ENCODE measurements around the gene CCP110.
"Not testable (repeated sequence)": the region's sequence is repeated elsewhere in the genome, so short reads cannot be mapped to it uniquely, and the experiment has no call there.

CCP110 gene

DNA sequence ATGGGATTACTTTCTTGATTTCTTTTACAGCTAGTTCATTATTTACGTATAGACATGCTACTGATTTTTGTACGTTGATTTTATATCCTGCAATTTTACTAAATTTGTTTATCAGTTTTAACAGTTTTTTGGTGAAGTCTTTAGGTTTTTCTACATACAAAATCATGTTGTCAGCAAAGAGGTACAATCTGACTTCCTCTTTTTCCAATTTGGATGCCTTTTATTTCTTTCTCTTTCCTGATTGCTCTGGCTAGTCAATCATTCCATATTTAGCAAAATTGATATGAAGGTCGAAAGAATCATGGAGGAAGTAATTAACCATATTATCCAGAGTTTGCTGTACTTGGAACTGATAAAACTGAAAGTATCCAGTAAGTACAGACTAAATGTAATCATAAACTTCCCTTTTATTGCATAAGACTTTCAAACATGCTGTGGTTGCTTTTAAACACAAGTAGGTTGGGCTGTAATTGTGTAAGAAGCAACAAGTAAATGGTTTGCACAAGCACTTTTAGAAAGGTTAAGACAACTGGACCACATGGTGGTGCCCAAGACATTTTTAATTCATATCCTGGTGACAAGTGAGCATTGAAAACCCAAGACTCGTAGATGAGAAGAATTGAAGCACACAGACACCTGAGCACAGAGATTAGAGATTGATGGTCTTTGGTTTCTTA, 10.2 kb upstream of the CCP110 start:
- no peak for DNase-seq

DNA sequence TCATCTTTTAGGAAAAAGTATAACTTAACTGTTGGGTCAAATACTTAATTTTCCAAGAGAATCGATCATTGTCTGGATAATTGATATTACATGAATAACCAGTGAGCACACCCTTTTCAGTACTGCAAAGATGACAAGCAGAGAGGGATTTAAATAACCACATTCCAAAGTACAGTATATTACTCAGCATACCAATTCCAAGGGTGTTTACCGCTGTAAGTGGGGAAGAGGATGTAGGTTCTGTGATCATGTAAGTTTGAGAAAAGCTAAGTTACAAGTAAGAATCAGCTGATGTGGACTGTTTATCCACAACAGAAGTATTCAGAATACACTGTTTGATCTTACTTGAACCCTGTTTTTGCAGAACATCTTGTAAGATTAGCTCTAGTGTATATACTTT, 8.0 kb upstream of the CCP110 start:
- DNase-seq, result no peak

DNA sequence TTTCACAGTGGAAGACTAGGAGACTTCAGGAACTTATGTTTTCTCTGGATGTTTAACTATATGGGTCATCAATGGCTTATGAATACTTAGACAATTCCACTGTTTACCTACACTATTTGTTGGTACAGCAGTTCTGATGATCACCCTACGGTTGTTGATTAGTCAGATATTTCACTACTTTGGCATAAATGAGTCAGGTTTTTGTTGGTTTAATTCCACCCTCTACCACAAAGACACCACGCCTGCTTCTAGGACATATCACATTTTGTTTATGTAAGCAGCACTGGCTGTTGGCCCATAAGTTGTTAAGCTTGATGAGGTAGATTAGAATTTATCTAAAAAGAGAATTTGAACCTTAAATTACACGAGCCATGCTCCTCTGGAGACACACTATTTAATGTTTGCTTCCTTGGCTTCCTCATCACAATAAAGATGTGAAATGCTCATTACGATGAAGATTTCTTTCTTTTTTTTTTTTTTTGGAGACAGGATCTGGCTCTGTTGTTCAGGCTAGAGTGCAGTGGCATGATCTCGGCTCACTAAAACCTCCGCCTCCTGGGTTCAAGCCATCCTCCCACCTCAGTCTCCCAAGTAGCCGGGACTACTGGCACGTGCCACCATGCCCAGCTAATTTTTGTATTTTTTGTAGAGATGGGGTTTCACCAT, 6.2 kb upstream of the CCP110 start:
- no peak for DNase-seq

DNA sequence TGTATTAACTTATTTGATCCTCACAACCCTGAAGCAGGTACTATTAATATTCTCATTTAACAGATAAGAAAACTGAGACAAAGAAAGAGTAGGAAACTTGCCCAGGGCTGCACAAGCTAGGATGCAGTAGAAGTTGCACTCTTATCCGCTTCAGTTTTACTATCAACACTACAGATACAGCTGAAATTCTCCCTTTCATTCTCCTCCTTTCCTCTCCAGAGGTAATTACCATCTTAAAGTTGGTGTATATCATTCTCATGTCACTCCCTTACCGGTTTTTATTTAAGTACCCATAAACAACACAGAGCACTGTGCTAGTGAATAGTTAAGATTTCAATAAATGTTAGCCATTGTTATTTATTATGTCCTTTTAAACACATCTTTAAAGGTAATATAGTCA, 5.4 kb upstream of the CCP110 start:
- DNase-seq, result no peak

DNA sequence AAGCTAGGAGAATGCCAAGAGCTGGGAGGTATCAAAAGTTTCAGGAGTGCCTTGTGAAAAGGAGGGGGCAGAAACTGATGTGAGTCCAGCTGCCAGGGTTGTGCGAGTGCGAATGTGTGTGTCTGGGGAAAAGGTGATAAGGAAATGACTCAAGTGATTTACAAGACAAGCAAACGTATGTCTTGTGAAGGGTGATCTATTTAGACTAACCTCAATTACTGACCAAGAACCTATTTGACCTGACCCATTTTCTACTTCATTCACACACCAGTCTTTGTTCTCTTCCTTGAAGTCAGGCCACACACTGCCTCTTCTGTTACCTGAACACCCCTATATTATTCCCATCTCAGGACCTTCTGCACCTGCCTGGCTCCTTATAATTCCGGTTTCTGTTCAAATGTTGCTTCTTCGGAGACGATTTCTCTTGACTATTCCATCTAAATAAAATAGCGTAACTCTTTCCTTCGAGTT, 2.8 kb upstream of the CCP110 start:
- DNase-seq, result no peak

DNA sequence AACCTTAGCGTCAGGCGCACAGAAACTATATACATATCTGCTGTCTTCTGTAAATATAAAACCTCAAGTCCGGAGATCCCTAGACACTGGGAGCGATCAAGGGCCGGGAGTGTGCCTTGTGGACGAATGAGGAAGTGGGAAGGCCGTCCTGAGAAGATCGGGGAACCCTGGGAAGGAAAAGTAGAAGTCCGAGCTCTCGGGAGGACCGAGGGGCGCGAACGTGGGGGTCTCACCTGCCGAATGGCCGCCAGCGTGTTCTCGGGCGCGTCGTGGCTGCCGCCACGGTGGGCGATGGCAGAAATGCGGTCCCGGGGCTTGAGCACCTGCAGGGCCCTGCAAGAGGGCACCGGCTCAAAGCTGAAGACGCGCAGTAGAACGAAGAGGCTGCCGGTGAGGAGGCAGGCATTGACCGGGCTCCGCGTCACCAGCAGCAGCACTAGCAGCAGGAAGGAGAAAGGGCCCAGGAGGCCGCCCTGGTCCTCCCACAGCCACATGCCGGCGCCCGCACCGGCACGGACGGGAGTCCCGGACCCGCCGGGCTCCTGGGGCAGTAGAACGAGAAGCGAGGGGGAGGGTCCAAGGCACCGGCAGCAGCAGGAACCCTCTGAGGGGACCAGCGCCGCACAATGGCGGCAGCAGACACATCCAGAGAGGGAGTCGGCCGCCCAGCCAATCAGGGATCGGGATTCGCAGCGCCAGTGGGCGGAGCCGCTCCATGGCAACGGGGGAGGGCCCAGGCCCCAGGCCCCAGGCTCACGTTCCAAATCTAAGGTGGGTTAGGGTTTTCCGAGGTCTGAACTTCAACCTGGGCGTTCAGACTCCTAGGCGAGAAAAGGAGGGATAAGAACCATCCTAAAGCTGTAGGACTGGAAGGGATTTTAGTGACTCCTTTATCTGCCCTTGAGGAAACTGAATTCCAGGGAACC, 2.0 kb upstream of the CCP110 start, which contains the start of gene GDE1:
GDE1 (minus strand) TSS at position 628 of the 926 bp plus-strand sequence; CDS start at position 494, 134 bp downstream.
- peak; percentile 94 for DNase-seq

DNA sequence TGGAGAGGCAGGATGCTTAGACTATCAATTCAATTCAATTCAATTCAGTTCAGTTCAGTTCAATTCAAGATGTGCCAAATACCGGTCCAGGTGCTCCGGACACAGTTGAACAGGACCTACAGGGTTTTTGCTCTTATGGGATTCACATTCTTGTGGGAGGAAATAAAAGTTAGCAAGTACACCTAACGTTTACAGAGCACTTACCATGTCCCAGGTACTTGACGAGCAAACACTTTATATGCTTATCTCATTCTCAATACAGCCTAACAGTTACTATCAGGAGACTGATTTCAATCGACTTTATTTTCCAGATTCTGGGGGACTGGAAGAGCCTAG, 1.4 kb upstream of the CCP110 start:
- no peak for DNase-seq

DNA sequence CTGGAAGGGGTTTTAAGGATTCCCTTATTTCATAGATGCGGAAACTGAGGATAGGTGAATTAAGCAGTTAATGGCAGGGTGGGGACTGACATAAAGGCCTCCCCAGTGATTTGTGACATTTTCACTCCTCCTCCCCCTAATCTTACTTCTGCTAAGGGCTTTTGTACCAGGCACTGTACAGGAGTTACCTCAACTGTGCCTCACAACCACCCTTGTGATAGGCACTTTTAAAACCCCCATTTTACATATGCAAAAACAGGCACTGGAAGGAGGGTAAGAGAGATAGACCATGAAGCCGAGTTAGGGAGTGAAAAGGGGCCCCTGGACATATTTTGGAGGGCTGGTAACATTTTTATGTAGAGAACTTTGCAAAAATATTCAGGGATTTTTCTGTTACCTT, 982 bp upstream of the CCP110 start:
- no peak for DNase-seq

DNA sequence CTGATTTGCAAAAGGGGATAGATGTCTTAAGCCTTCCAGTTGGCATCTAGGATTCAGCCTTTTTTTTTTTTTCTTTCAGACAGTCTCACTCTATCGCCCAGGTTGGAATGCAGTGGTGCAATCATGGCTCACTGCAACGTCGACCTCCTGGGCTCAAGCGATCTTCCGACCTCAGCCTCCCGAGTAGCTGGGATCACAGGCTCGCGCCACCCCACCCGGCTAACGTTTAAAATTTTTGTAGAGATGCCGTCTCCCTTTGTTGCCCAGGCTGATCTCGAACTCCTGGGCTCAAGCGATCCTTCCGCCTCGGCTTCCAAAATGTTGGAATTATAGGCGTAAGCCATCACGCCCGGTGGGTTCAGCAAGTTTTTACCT, 571 bp upstream of the CCP110 start:
- DNase-seq, result no peak

DNA sequence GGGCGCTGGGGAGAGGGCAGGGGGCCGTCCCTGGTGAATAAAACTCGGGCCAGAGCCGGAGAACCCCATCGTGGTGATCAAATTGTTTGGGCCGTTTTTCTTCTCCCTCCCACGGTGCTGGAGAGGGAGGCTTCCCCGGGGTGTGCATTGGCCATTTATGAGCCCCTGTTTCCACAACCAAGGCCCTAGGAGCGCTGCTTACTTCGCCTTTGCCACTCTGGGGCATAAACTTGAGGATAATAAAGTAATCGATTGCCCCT, 544 bp downstream of the CCP110 start:
- no peak for DNase-seq

DNA sequence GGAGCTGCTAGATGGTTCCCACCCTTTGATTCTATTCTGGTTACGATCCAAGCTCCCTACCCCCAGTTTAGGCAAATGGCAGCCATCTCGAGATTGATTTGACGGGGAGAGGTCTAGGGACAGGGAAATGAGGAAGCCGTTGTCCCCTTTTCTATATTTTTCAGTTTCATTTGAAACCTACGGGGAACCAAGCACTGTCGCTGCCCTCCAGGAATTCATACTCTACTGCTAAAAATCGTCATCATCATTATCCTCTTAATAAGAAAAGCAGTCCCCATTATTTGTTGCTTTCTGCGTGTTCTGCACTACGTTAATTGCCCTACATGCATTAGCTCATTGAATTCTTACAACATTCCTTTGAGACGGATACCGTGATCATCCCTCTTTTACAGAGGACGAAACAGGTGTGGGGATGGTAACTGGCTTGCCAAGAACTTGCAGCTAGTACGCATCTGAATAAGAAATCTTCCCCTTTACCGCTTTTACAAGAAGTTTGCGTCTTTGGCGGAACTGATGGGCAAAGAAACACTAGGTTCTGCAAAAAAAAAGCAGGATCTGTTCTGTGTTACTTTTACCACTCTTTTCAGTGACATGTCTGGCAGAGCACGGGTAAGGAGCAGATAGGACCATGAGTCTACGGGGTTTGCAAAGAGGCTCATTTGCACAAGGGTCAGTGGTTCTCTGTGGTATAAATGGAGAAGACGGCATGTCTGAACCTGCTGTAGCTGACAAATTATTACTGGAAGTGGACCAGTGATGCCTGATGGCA, 1.1 kb downstream of the CCP110 start:
- no peak for DNase-seq

DNA sequence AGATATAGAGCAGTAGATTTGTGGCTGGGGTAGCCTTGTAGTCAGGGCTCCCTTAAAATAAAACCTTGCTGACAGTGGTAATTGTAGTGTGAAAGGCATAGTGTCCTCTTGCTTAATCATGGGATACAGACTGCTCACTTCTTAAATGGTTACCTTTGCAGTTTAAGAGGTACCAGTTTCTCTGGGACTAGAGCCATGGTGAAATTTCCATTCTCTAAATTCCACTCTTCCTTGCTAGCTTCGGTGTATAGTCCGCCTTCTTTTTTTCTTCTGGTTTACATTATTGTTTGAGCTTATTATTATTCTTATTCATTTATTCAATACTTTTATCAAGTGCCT, 1.6 kb downstream of the CCP110 start:
- no peak for DNase-seq

DNA sequence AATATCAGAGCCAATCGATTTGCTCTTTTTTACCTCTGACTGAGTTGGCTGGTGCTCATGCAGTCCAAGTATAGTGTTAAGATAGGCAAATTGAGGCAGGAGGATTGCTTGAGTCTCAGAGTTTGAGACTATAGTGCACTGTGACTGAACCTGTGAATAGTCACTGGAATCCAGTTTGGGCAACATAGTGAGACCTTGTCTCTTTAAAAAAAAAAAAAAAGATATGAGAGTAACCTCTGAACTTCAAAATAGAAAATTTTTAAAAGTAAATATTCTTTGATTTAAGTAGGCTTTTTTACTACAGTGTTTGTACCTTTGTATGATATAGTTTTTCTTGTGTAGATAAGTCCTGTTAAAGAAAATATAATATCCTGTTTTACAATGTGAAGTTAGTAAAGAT, 3.4 kb downstream of the CCP110 start:
- no peak for DNase-seq

DNA sequence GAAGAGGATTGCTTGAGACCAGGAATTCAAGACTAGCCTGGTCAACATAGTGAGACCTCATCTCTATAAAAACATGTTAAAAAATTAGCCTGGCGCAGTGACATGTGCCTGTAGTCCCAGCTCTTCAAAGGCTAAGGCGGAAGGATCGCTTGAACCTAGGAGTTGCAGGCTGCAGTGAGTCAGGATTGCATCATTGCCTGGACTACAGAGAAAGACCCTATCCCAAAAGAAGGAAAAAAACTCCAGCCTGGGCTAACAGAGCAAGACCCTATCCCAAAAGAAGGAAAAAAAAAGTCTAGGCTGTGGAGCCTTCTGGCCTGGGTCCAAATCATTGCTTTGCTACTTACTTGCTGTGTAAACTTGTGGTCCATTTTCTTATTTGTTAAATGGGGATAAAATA, 4.9 kb downstream of the CCP110 start:
- no peak for DNase-seq

DNA sequence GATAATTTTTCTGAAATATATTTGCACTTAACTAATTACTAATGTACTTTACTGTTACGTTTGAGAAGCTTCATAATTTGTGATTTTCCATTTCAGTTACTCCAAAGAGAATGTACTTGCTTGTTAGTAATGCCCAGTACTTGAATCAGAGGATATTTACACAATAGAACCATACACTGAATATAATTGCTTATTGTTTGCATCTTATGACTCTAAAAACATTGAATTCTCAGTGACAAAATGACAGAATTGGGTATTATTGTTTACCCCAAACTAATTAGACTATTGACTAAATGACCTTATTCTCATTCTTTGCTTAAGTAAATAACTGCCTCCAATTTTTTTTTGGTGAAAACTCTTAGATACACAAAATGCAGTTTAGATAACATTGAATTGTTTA, 8.9 kb downstream of the CCP110 start:
- no peak for DNase-seq

DNA sequence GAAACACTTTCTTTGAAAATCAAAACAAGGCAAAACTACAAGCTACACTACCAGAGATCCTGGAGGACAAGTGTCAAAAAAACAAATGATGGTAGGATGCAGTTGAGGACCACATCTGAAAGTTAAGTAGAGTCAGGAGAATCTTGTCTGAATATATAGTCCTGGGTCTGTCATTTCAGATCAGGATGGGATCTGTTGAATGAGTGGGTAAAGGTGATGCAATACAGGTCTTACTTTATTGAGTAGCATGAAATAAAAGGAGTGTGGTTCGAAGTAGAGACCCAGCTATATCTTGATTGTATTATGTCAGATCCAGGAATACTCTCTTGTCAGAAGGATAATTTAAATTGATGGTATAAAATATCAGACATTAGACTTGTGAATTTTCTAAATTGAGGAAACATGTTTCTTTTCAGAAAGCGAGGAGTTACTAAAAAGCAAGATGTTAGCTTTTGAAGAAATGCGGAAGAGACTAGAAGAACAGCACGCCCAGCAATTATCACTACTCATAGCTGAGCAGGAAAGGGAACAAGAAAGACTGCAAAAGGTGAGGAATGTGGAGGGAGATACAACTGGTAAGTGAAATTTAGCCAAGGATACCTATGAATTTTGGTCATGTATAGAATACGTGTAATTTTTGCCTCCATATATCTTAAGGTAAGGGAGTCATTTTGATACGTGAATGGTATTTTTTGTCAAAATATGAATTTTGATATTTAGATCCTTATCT, 16.7 kb downstream of the CCP110 start:
- no peak for DNase-seq

DNA sequence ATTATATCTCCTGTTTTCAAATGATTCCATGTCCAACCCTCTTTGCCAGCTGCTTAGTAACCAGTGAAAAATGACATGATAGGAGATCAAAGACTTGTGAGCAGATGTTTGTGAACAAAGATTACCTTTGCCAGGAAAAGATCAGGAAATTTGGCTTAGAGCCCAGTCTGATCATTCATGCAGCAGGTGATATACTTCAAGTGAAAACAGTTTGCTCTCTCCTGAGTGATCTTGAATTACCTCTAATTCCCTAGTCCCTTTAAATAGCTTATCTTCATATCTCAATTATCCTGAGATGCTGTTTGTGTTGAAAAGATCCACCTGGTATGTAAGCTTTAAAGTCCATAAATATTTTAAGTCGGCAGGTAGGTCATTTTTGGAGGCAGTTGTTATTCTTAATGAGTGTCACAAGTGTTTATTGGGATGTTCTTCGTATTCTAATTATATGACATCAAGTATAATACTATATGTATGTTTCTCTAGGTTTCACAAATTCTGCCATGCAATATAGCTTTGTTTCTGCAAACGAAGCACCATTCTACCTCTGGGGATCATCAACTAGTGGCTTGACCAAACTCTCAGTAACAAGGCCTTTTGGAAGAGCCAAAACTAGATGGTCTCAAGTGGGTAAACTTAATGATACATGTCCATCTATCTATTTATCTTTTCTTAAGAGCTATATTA, 18.5 kb downstream of the CCP110 start:
- no peak for DNase-seq

DNA sequence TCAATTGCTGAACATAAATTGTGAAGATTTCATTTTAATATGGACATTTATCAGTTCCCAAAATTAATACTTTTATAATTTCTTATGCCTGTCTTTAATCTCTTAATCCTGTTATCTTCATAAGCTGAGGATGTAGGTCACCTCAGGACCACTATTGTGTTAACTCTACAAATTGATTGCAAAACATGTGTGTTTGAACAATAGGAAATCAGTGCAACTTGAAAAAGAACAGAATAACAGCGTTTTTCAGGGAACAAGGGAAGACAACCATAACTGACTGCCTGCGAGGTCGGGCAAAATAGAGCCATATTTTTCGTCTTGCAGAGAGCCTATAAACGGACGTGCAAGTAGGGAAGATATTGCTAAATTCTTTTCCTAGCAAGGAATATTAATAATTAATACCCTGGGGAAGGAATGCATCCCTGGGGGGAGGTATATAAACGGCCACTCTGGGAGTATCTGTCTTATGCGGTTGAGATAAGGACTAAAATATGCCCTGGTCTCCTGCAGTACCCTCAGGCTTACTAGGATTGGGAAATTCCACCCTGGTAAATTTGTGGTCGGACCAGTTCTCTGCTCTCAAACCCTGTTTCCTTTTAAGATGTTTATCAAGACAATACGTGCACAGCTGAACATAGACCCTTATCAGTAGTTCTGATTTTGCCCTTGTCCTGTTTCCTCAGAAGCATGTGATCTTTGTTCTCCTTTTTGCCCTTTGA, 19.7 kb downstream of the CCP110 start:
- DNase-seq, result not testable (repeated sequence)

DNA sequence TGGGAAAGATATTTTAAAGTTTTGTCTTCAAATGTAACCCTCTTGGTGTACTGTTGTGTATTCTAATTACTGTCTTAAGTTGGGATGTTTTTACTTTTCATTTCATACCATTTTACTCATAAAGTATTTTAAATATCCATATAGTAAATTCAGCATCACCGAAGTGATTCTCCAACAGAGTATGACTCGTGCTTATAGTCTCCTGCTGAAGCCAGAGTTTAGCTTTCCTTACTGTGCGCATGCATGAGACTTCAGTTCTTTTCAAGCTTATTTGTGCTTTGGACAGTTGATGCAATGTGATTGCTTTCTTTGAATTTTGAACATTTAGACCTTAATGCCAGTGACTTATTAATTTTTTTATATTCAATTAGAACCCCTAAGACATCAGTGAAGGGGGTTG, 24.4 kb downstream of the CCP110 start:
- DNase-seq, result no peak

DNA sequence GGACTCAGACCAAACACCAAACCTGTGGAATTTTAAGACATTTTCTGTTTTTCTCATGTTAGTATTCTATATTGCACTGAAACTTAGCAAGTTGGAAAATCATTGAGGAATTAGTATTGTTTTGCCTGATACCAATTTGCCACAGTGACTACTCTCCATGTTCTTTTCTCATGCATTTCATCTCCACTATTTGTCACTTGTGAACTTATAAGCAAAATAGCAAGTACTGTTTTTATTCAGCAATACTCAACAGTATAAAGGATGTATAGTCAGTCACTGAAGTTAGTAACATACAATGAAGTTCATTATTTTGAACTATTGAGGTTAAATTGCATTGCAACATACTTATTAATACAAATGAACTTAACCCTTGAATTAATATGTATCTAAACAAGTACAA, 25.9 kb downstream of the CCP110 start:
- DNase-seq, result no peak

DNA sequence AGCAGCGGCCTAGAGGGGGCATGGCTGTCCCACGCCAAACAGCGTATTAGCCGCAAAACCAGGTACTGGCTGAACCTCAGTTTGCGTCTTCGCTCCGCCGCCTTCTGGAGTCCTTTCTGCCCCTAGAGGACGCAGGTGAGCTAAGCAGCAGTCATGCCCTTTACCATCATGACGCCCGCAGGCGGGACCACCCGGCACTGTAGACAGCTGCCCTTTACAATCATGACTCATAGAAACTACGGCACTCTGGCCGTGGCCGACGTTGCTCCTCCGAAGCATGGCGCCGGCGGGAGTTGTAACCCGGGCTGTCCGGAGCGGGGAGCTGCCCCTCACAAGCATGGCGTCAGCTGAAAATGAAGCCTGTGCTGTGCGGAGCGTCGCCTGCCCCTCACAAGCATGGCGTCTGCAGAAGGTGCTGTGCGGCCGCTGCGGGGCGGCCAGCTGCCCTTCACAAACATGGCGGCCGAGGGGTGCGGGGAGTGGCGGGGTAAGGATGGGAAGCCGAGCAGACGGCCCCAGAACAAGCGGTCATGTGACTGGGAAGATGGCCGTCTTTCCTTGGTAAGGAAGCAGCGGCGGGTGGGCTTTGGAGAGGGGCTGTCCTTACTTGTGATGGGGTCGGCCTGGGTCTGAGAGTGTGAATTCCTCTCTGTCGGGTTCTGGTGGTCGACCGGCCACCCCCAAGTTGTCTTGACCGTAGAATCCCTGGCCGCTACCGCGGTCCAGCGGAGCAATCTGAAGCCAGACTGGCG, 31.6 kb downstream of the CCP110 start, which contains the start of gene VPS35L:
VPS35L (plus strand) TSS at position 518 of the 752 bp plus-strand sequence; CDS start at position 545, 27 bp downstream.
- DNase-seq, result peak; percentile 98
